Skin of body (tissue), 1 donor: ENCODE measurements around the gene HSPB8. TPM values are rescaled to one million over a fixed set of nuclear protein-coding genes. Genes with fewer than 3 reads are reported as not detected.

Experiments used
- total RNA-seq: library from RNA; depleted of rRNA; stranded (reverse); fragments of >200 nt; gene quantifications from one replicate; pipeline ENCODE4 v1.2.3, GENCODE V29; 2014

HSPB8 gene
- total RNA-seq, 1 donor from 2014 or later: 26.8 TPM

Other genes starting within 250 kb of the HSPB8 start
- gene SRRM4, start 197.4 kb upstream of the HSPB8 start, total RNA-seq: 0.10 TPM
- gene CCDC60, start 155.8 kb downstream of the HSPB8 start, total RNA-seq: not detected